Breast epithelium (tissue), 3 donors: Measurements from ENCODE around the gene PIP4K2C.
"Not testable (repeated sequence)": the region's sequence is repeated elsewhere in the genome, so short reads cannot be mapped to it uniquely, and the experiment has no call there.

Experiments
- CTCF ChIP-seq, 3 donors: fragments of 450-650 bp; IDR thresholded peaks; one replicate each; pipeline ENCODE4 v1.5.1; 2016 to 2017; ENCODE audit warnings: antibody characterized with exemption in 3 of 3, mild to moderate bottlenecking in 3 of 3, moderate library complexity in 3 of 3
- POLR2A ChIP-seq: fragments of 450-650 bp; IDR thresholded peaks from one replicate; pipeline ENCODE4 v1.6.1; 2016; ENCODE audit warnings: antibody characterized with exemption, mild to moderate bottlenecking, moderate library complexity
- POLR2AphosphoS5 ChIP-seq, 3 donors: sonication (generic); formaldehyde crosslinking; IDR thresholded peaks; one replicate each; pipeline ENCODE4 v1.6.1; 2017; ENCODE audit warnings: antibody characterized with exemption in 3 of 3

DNA sequence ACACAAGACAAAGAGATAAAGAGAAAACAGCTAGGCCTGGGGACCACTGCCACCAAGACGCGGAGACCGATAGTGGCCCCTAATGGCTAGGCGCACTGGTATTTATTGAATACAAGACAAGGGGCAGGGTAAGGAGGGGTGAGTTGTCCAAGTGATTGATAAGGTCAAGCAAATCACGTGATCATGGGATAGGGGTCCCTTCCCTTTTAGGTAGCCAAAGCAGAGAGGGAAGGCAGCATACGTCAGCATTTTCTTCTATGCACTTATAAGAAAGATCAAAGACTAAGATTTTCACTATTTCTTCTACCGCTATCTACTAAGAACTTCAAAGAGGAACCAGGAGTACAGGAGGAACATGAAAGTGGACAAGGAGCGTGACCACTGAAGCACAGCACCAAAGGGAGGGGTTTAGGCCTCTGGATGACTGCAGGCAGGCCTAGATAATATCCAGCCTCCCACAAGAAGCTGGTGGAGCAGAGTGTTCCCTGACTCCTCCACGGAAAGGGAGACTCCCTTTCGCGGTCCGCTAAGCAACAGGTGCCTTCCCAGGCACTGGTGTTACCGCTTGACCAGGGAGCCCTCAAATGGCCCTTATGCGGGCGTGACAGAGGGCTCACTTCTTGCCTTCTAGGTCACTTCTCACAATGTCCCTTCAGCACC, 1.9 kb upstream of the PIP4K2C start:
- TF ChIP-seq POLR2AphosphoS5 (IDR thresholded peaks at IDR 0.05); POLR2A; CTCF (IDR thresholded peaks at IDR 0.05): not testable (repeated sequence)
